ENCODE results near the gene ANO3.
"Not testable (repeated sequence)": the region's sequence is repeated elsewhere in the genome, so short reads cannot be mapped to it uniquely, and the experiment has no call there.

The ANO3 gene

GRCh38 chr11:26331911-26332571 lies at the start of gene ANO3:
TSS of gene ANO3 (plus strand) at chr11:26332130. CDS start at chr11:26332276, 146 bp downstream.
- peak in 1 of 3 experiments; percentile 9 for DNase-seq (ENCODE audit: low read depth in 3 of 3)

- DNase-seq (ENCODE audit: low read depth in 3 of 3) = no peak
Observed at GRCh38 chr11:26283852-26284408, 48.0 kb upstream of the ANO3 start.

GRCh38 chr11:26285608-26286007 lies 46.3 kb upstream of the ANO3 start:
- DNase-seq (ENCODE audit: low read depth in 3 of 3) = no peak

GRCh38 chr11:26286472-26287066 lies 45.4 kb upstream of the ANO3 start:
- DNase-seq (ENCODE audit: low read depth in 3 of 3) = no peak

GRCh38 chr11:26287067-26287518 lies 44.8 kb upstream of the ANO3 start:
- no peak for DNase-seq (ENCODE audit: low read depth in 3 of 3)

GRCh38 chr11:26297189-26297975 lies 34.5 kb upstream of the ANO3 start:
- DNase-seq (ENCODE audit: low read depth in 3 of 3) = no peak

GRCh38 chr11:26316372-26316771 lies 15.6 kb upstream of the ANO3 start:
- DNase-seq (ENCODE audit: low read depth in 3 of 3) = not testable (repeated sequence)

GRCh38 chr11:26319906-26320305 lies 12.0 kb upstream of the ANO3 start:
- no peak for DNase-seq (ENCODE audit: low read depth in 3 of 3)

- no peak for DNase-seq (ENCODE audit: low read depth in 3 of 3)
Observed at GRCh38 chr11:26321516-26321915, 10.4 kb upstream of the ANO3 start.

- DNase-seq (ENCODE audit: low read depth in 3 of 3) = no peak
Observed at GRCh38 chr11:26322335-26323067, 9.4 kb upstream of the ANO3 start.

- no peak for DNase-seq (ENCODE audit: low read depth in 3 of 3)
Observed at GRCh38 chr11:26323837-26324236, 8.1 kb upstream of the ANO3 start.

- DNase-seq (ENCODE audit: low read depth in 3 of 3) = no peak
Observed at GRCh38 chr11:26324270-26324669, 7.7 kb upstream of the ANO3 start.

- no peak for DNase-seq (ENCODE audit: low read depth in 3 of 3)
Observed at GRCh38 chr11:26326793-26327400, 5.0 kb upstream of the ANO3 start.

- DNase-seq (ENCODE audit: low read depth in 3 of 3) = no peak
Observed at GRCh38 chr11:26329206-26329605, 2.7 kb upstream of the ANO3 start.

GRCh38 chr11:26330262-26330661 lies 1.7 kb upstream of the ANO3 start:
- no peak for DNase-seq (ENCODE audit: low read depth in 3 of 3)

- no peak for DNase-seq (ENCODE audit: low read depth in 3 of 3)
Observed at GRCh38 chr11:26332572-26332915, 614 bp downstream of the ANO3 start.

- no peak for DNase-seq (ENCODE audit: low read depth in 3 of 3)
Observed at GRCh38 chr11:26333906-26334305, 2.0 kb downstream of the ANO3 start.

GRCh38 chr11:26335903-26336302 lies 4.0 kb downstream of the ANO3 start:
- DNase-seq (ENCODE audit: low read depth in 3 of 3) = no peak

- DNase-seq (ENCODE audit: low read depth in 3 of 3) = no peak
Observed at GRCh38 chr11:26344647-26345046, 12.7 kb downstream of the ANO3 start.

- no peak for DNase-seq (ENCODE audit: low read depth in 3 of 3)
Observed at GRCh38 chr11:26348776-26349175, 16.8 kb downstream of the ANO3 start.

GRCh38 chr11:26350002-26350401 lies 18.1 kb downstream of the ANO3 start:
- DNase-seq (ENCODE audit: low read depth in 3 of 3) = no peak

Measured in stimulated activated CD4-positive, alpha-beta T cell treated with anti-CD3 and anti-CD28 coated beads, TNF-alpha, amount 100 ng/mL, for 24 hours (primary cell).